Measurements from ENCODE around the gene RHOU.
"Not testable (repeated sequence)": the region's sequence is repeated elsewhere in the genome, so short reads cannot be mapped to it uniquely, and the experiment has no call there.

RHOU gene

GRCh38 chr1:228763561-228763960, 28.3 kb downstream of the RHOU start:
- DNase-seq = no peak

GRCh38 chr1:228765168-228765946, 30.1 kb downstream of the RHOU start:
- peak; percentile 56 for DNase-seq

DNA sequence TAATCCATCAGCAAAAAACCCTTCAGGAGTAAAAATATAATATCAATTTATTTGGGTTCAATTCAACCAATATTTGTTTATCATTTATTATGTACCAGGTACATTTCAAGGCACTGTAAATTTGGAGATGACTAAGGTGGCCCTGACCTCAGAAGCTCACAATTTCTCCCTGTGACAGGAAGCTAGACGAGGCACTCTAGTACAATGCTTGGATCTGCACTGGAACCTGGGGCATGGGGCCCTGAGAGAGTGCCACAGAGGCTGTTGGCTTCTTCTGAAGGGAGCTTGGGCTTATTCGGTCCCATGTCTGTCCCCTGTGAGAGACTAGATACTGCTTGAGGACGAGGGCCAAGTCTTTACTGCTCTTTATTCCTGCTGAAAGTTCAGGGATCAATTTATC, 31.5 kb downstream of the RHOU start:
- no peak for DNase-seq

DNA sequence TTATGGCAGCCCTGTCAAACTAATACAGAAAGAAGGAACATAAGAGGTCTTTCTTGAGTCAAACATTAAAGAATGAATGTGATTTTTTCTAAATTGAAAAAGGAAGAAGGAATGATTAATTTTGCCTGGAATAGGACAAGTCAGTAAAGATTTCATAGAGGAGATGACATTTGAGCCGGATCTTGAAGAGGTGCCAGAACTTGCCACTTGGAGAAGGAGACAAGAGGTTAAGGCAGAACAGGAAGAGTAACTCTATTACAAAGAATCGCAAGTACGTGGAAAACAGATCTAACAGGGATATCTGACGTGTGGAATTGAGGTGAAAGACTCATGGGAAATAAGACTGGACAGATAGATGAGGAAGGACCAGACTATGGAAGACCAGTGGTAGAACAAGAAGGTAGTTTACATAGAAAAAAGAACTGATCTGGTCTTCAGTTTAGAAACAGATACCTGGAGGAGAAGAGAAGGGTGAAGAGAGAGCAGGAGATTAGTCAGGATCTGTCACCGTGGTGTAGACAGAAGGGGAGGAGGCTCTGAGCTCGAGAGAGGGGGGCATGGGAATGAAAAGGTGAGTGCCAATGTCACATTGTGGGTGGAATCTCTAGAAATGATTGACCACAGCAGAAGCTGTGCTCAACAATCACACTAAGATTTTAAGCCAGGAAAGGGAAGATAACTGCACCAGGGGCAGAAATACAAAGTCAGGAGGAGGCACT, 32.5 kb downstream of the RHOU start:
- no peak for DNase-seq

DNA sequence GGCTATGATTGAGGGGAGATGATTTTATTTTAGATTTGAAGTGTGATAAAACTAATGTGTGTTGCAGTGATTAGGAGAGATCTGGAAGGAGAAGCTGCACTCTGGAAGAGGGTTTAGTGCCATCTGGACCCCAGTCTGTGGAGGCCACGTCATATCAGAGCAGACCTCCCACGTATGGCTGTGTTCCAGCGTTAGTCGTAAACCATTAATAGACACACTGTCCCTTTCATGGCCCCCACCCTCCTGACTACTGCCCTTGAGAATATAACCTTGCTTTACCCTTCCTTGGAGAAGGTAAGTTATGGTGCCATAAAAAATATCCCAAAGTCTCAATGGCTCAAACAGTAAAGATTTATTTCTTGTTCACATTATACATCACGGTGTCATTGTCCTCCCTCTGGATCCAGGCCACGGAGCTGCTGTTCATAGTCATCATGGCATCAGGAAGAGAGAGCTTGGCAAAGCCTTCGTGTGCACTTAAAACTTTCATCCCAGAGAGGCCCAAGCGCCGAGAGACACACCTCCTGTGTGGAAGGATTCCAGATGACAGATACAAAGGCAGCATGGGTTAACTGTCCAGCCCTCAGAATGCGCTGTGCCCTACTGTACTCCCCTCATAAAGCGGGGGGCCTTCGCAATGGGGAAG, 33.2 kb downstream of the RHOU start:
- DNase-seq = no peak

DNA sequence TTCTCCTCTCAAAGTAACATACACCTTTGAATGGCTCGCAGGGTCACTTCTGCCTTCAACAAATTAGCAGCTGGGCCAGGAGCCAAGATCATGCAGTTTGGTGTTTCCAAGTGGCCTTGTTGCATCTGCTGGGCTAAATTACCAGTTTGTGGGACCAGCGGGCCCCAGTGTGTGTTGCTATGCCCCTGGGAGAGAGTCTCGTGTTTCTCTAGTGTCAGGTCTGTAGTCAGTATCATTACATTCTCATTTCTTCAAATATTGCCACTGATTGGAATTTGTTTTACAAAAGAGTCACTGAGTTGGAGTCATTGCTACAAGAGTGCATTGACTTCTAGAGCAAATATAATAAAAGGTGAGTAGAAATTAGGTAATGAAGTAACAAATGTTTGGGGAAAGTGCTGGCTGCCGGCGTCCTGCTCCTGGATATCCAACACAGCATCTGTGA, 35.5 kb downstream of the RHOU start:
- no peak for DNase-seq

- no peak for DNase-seq
Measured at GRCh38 chr1:228772516-228773212, 37.4 kb downstream of the RHOU start.

GRCh38 chr1:228775946-228776345, 40.7 kb downstream of the RHOU start:
- not testable (repeated sequence) for DNase-seq

DNA sequence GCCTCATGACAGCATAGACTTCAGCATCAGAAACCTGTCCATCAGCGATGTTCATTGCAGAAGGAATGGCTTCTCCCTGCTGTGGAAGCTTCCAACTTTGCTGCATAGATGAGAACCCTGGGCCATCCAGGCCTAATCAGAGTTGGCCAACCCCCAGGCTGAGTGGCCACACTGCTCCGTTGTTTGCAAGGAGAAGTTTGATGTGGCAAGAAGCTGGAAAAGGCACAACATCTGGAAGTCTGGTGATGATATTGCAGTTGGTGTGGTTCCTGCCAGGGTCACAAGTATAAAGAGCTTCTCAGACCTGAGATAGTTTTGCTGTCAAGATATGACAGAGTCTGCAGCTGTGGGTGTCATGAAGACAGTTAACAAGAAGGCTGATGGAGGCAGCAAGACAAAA, 41.2 kb downstream of the RHOU start:
- no peak for DNase-seq

GRCh38 chr1:228777236-228777635, 42.0 kb downstream of the RHOU start:
- DNase-seq = no peak

DNA sequence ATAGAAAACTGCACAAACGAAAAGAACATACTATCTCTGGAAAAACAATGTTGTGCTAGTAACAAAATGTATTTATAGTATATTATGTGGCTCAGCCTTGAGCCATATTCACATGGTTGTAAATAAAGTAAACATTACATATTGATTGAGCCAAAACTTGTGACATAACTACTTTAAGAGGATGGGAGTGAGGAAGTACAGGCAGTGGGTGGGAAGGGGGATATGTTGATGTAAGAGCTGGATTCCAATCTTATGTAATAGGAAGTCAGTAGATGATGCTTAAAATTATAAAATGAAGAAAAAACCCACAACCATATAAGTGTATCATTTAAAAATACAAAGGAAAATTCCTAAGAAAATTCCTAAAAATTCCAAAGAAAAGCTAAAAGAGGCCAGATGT, 42.7 kb downstream of the RHOU start:
- no peak for DNase-seq

DNA sequence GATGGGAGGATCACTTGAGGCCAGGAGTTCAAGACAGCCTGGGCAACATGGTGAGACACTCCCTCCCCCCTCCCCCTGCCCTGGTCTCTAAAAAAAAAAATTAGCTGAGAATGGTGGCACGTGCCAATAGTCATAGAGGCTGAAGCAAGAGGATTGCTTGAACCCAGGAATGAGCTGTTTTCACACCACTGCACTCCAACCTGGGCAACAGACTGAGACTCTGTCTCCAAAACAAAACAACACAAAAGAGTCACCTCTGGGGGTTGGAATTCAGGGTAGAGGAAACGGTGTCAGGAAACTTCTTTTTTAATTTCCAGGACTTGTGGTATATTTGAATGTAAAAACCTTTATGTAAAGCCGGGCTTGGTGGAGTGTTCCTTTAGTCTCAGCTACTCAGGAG, 43.2 kb downstream of the RHOU start:
- DNase-seq = no peak

GRCh38 chr1:228778961-228779360, 43.7 kb downstream of the RHOU start:
- DNase-seq = no peak

DNA sequence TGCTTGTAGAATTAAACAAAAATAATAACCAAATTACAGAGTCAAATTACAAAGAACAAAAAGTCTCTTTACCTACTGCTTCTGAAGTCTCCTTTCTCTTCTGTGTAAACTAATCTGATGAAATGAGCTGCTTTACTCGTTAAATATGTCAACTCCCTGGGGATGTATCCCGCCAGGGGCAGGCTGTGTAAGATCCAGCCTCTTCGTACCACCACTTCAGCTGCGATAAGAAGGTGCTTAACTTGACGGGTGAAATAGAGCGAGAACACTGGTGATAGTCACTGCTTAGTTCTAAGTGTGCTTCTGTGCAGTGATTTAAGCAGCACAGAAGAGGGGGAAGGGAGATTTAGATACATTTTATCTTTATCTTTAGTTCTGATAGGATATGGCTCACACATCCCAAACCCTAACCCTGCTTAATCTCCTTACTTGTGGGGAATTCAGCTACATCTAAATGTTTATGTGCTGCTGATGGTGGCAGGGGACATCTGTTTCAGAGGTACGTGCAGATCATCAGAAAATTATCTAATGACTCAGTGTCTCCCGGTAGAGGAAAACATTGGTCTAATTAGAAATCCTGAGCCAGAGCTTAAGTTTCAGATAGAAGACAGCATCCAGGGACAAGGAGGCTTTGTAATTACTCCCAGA, 46.0 kb downstream of the RHOU start:
- DNase-seq = no peak

DNA sequence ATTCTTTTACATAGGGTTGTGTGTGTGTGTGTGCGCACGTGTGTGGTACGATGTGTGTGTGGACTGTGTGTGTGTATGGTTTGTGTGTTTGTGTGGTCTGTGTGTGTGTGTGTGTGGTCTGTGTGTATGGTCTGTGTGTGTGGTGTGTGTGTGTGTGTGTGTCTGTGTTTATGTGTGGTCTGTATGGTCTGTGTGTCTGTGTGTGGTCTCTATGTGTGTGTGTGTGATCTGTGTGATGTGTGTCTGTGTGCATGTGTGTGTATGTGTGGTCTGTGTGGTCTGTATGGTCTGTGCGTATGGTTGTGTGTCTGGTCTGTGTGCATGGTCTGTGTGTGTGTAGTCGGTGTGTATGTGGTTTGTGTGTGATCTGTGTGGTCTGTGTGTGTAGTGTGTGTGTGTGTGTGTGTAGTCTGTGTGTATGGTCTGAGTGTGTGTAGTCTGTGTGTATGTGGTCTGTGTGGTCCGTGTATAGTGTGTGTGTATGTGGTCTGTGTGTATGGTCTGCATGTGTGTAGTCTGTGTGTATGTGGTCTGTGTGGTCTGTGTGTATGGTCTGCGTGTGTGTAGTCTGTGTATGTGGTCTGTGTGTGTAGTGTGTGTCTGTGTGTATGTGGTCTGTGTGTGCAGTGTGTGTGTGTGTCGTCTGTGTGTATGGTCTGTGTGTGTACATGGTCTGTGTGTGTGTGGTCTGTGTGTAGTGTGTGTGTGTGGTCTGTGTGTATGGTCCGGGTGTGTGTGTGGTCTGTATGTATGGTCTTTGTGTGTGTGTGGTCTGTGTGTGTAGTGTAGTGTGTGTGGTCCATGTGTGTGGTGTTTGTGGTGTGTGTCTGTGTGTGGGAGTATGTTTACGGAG, 46.8 kb downstream of the RHOU start:
- DNase-seq = no peak

DNA sequence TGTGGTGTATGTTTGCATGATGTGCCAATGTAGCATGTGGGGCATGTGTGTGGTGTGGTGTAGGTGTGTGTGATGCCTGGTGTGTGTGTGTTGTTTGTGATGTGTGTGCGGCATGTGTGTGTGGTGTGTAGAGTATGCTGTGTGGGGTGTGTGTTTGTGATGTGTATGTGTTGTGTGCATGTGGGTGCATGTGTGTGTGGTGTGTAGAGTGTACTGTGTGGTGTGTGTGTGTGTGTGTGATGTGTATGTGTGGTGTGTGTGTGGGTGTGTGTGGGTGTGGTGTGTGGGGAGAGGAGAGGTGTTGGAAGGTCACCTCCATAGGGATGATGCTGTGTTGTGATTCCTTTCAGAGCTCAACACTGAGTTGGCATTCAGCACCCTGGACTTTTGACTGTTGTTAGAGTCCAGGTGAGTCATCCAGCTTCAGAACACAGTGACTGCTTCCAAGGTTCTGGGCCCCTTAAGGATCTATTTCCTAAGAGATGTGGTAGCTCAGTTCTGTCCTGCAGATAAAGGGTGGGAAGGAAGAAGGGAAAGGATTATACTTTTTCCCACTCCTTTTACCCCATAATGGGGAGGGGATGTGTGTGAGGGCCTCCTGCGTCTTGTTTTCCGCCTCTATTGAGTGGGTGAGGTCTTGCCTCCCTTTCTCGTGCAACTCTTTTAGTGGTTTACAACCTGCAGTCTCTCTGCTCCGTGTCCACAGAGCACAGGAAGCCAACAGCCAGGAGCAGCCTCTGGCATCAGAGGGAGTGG, 47.6 kb downstream of the RHOU start:
- no peak for DNase-seq

DNA sequence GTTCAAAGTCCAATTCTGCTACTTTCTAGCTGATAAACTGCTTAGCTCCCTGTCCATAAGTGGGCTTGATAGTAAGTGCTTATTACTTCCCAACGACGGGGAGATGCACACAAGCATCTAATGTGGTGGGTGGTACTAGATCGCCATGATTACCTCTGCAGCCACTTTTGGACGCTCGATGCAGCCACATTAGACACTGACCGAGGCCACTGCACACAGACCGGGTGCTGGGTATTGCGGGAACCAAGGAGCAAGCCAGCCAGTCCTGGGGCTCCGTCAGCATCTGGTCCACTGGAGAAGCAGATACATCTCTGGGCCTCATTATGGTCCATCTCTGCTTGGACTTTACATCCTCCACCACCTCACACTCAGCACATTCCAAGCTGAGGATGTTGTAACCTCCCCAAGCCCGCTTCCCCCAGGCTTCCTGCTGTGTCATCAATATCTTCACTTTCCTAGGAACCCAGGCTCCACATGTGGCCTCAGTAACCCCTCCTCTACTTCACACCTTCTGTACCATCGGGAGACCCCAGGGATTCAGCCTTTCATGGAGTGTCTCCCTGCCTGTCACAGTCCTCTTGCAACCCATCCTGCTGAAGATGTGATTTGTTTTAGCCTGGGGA, 48.2 kb downstream of the RHOU start:
- DNase-seq = no peak

- DNase-seq = no peak
Measured at GRCh38 chr1:228784181-228784580, 48.9 kb downstream of the RHOU start.

DNA sequence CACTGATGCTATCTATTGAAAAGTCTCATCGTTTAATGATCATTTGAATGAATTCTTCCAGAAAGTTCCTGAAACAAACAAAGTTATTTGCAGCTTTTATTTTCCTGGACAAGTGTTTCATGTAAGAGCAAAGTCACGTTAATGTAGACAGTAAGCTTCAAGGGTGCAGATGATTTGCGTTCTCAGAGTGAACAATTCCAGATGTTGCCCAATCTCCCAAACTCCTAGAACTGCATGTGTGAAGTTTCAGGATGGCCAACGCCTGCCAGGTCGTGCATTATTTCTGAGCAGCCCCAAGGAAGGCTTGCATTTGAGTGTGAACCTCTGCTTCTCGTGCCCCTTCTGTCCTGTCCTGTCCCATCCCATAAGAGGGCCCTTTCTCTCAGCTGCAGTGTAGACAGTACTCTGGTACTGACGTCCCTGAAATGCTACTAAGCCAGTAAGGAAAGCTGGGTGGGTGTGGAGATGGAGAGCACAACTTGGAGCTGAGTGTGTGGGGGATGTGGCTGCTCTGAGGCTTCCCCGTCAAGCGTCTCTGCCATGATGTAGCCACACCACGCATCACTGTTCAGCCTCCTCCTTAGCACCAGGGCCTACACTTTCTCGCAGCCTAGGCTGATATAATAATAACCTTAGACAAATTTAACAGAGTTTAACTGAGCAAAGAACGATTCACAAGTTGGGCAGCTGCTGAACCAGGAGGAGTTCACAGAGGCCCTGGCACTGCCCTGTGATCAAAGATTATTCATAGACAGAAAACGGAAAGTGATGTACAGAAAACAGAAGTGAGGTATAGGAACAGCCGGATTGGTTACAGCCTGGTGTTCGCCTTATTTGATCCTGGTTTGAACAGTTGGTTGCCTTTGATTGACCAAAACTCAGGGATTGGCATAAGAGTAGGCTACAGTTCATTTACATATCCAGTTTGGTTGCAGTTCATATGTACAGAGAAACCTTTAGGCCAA, 50.4 kb downstream of the RHOU start:
- no peak for DNase-seq
